PC-3 (cell line): Measurements from ENCODE around the gene PRPF31. TPM values are rescaled to one million over a fixed set of nuclear protein-coding genes. Genes with fewer than 3 reads are reported as not detected.

ENCODE experiments used
- ATAC-seq: fragments of 200-7000 bp; cut with Tn5 transposase; 2 replicates; pipeline ENCODE4 v1.9.1; 2020; ENCODE audit warnings: mild to moderate bottlenecking, moderate library complexity
- BruUV-seq: library from RNA; stranded (reverse); fragments of 400-500 nt; replicated peaks from 2 replicates; lab custom pipeline; 2021; lab: Mats Ljungman, UMichigan
- CTCF ChIA-PET: fragments of 300-600 bp; sonication (Branson Sonifier 250); formaldehyde crosslinking; loops from one replicate; lab custom pipeline; 2022; ENCODE audit warnings: antibody characterized with exemption; lab: Charles Lee
- POLR2A ChIA-PET: fragments of 300-600 bp; sonication (Branson Sonifier 250); formaldehyde crosslinking; loops from one replicate; lab custom pipeline; 2022; ENCODE audit warnings: antibody characterized with exemption; ENCODE audit not compliant: unreplicated experiment; lab: Charles Lee
- DNase-seq: peaks from one replicate; pipeline ENCODE4 v3.0.0-alpha.2; 2015
- H2AFZ ChIP-seq: fragments of 300-600 bp; sonication (generic); 2 replicates; pipeline ENCODE4 v1.6.0; 2016; ENCODE audit warnings: antibody characterized with exemption, low read length
- H3F3A ChIP-seq: fragments of 300-600 bp; sonication (generic); one replicate; pipeline ENCODE4 v1.6.0; 2017; ENCODE audit warnings: antibody characterized with exemption, low read length, control low read depth, mild to moderate bottlenecking; ENCODE audit not compliant: unreplicated experiment
- H3K27ac ChIP-seq: fragments of 300-600 bp; sonication (generic); 2 replicates; pipeline ENCODE4 v1.5.1; 2016; ENCODE audit warnings: mild to moderate bottlenecking, low read length
- H3K27me3 ChIP-seq: fragments of 300-600 bp; sonication (generic); 2 replicates; pipeline ENCODE4 v1.6.1; 2016; ENCODE audit warnings: low read length, mixed read lengths
- H3K36me3 ChIP-seq: fragments of 300-600 bp; sonication (generic); 2 replicates; pipeline ENCODE4 v1.6.1; 2016; ENCODE audit warnings: low read depth, mixed run types, low read length, mixed read lengths
- H3K4me1 ChIP-seq: fragments of 300-600 bp; sonication (generic); 2 replicates; pipeline ENCODE4 v1.5.1; 2016; ENCODE audit warnings: low read length; ENCODE audit not compliant: insufficient read depth
- H3K4me2 ChIP-seq: fragments of 300-600 bp; sonication (generic); 2 replicates; pipeline ENCODE4 v1.6.0; 2016; ENCODE audit warnings: low read length
- H3K4me3 ChIP-seq: fragments of 300-600 bp; sonication (generic); 2 replicates; pipeline ENCODE4 v1.5.1; 2016; ENCODE audit warnings: mild to moderate bottlenecking, low read length, mixed read lengths
- H3K79me2 ChIP-seq: fragments of 300-600 bp; sonication (generic); 2 replicates; pipeline ENCODE4 v1.6.1; 2017; ENCODE audit warnings: low read length, mixed read lengths
- H3K9ac ChIP-seq: fragments of 300-600 bp; sonication (generic); 2 replicates; pipeline ENCODE4 v1.6.0; 2016; ENCODE audit warnings: mild to moderate bottlenecking, low read length
- H3K9me2 ChIP-seq: fragments of 300-600 bp; sonication (generic); replicated peaks from 2 replicates; pipeline ENCODE4 v1.6.1; 2016; ENCODE audit warnings: mixed run types, low read length, mixed read lengths
- H3K9me3 ChIP-seq: fragments of 300-600 bp; sonication (generic); 2 replicates; pipeline ENCODE4 v1.6.1; 2016; ENCODE audit warnings: low read length, mixed read lengths
- H4K20me1 ChIP-seq: fragments of 300-600 bp; sonication (generic); 2 replicates; pipeline ENCODE4 v1.6.1; 2016; ENCODE audit warnings: low read length, mixed read lengths
- EZH2 ChIP-seq: fragments of 300-600 bp; sonication (generic); IDR thresholded peaks from one replicate; pipeline ENCODE4 v1.6.1; 2017; ENCODE audit warnings: antibody characterized with exemption, mild to moderate bottlenecking, low read length; ENCODE audit not compliant: unreplicated experiment
- EZH2phosphoT487 ChIP-seq: fragments of 300-600 bp; sonication (generic); IDR thresholded peaks from 2 replicates; pipeline ENCODE4 v1.6.1; 2018; ENCODE audit warnings: mild to moderate bottlenecking, antibody characterized with exemption, low read length, borderline replicate concordance
- intact Hi-C: fragments of 100-400 bp; cut with micrococcal nuclease; formaldehyde crosslinking; loops from 2 replicates; pipeline ENCODE4 v1.9.0; 2023
- total RNA-seq: library from RNA; depleted of rRNA; stranded (reverse); fragments of >200 nt; gene quantifications from 2 replicates; pipeline ENCODE4 v1.2.3, GENCODE V29; 2014
- TF ChIP-seq, protein P1 (sequence below): fragments of 300-600 bp; sonication (generic); conservative IDR thresholded peaks from 2 replicates; pipeline ENCODE4 v1.5.1; 2017; ENCODE audit warnings: antibody characterized with exemption, low read depth, mild to moderate bottlenecking, low read length

Gene PRPF31
- total RNA-seq, 1 experiment from 2014 or later, result 170 TPM

DNA sequence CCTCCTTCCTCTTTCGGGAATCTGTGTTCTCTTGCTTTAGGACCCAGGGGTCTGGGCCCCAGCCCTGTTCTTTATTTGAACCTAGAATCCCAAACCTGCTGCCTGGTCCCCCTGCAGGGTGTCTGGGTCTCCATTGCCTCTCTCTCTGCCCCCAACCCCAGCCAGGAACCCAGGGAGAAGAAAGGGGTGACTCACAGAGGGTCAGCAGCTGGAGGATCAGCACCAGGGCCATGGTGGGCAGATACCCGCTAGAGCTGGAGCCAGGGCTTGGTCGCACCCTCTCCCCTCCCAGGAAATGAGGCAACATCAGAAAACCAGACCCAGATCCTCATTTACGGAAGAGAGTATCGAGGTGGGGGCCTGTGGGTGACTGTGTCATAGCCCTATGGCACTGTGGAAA is 15.0 kb upstream of the PRPF31 start, which contains the start of gene OSCAR:
TSS of gene OSCAR (minus strand) at position 243 of the 400 bp plus-strand sequence. CDS start at position 232, 11 bp downstream.
- Histone ChIP-seq H3K9me3 (no peaks in the 10 kb centered on the region), H3K27me3 (no peaks in the 10 kb centered on the region), H3F3A (no peaks in the 10 kb centered on the region), H3K9ac (no peak within 1 kb of the TSS), H3K36me3 (peaks cover under 1% of the 10 kb centered on the region; the same call in 1 of the 2 replicates), H3K9me2 (no peaks in the 10 kb centered on the region), H3K4me1 (peaks cover 10% of the 10 kb centered on the region), H3K4me3 (no peak within 1 kb of the TSS), H3K79me2 (peaks cover 28% of the 10 kb centered on the region), H3K27ac (no peak within 1 kb of the TSS), H4K20me1 (no peaks in the 10 kb centered on the region), H3K4me2 (no peak within 1 kb of the TSS), H2AFZ (no peak within 1 kb of the TSS)
- ChIA-PET POLR2A (no interaction called here), CTCF (no interaction called here)
- intact Hi-C loops, result no loop called here
- DNase-seq, result no peak
- ATAC-seq, result no peak
- TF ChIP-seq EZH2 (no peak), EZH2phosphoT487 (no peak)
- TF ChIP-seq, protein P1, sequence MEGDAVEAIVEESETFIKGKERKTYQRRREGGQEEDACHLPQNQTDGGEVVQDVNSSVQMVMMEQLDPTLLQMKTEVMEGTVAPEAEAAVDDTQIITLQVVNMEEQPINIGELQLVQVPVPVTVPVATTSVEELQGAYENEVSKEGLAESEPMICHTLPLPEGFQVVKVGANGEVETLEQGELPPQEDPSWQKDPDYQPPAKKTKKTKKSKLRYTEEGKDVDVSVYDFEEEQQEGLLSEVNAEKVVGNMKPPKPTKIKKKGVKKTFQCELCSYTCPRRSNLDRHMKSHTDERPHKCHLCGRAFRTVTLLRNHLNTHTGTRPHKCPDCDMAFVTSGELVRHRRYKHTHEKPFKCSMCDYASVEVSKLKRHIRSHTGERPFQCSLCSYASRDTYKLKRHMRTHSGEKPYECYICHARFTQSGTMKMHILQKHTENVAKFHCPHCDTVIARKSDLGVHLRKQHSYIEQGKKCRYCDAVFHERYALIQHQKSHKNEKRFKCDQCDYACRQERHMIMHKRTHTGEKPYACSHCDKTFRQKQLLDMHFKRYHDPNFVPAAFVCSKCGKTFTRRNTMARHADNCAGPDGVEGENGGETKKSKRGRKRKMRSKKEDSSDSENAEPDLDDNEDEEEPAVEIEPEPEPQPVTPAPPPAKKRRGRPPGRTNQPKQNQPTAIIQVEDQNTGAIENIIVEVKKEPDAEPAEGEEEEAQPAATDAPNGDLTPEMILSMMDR, result no peak
- BruUV-seq, result no TSS peak

DNA sequence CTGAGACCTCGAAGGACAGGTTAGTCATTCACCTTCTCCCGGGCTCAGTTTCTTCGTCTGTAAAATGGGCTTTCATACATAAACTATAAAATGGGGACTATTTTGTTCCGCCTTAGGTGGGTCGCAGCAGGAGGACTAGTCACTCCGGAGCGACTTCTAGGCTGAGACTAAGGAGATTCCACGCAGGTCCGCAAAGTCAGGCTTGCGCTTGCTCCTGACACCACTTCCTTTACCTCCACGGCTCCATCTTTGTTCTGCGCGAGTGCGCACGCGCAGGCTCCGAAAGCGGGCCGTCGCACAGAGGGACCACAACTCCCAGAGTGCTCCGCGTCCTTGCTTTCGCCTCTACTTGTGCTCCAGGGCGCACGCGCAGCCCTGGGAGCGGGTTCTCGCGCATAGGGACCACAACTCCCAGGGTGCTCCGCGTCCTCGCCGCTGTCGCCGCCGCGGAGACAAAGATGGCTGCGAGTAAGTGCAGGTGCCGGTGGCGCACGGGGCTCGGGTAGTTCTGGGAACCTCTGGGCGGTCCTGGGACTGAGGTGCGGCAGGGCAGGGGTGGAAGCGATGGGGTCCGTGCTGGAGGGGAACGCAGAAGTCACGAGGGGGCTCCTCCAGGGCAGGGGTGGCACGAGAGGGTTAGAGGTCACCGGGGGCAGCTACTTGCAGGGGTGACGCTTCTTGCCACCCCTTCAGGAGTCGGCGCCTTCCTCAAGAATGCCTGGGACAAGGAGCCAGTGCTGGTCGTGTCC is 13.0 kb upstream of the PRPF31 start, which contains the start of gene NDUFA3:
TSS of gene NDUFA3 (plus strand) at position 435 of the 749 bp plus-strand sequence. CDS start at position 459, 24 bp downstream.
- BruUV-seq, result no TSS peak
- DNase-seq (peak; percentile 100), ATAC-seq (peak; percentile 98)
- peaks cover 15% of the 10 kb centered on the region; the same call in 1 of the 2 replicates for H3K36me3 ChIP-seq
- H3K4me1 ChIP-seq, result peaks cover 4% of the 10 kb centered on the region; the same call in 1 of the 2 replicates
- peak within 1 kb of the TSS; percentile 84 for H3K4me2 ChIP-seq
- ChIA-PET CTCF (no interaction called here), POLR2A (interaction anchor here (0.6 kb wide), 1 partner anchor 78 kb away, joined by 4 read pairs; no protein-coding TSS in a partner anchor)
- no peaks in the 10 kb centered on the region for H3F3A ChIP-seq
- H3K27me3 ChIP-seq, result no peaks in the 10 kb centered on the region
- TF ChIP-seq EZH2phosphoT487 (no peak), EZH2 (no peak)
- TF ChIP-seq, protein P1, result no peak
- peak within 1 kb of the TSS; percentile 83 for H3K4me3 ChIP-seq
- intact Hi-C loops, result loop anchor here (1.0 kb wide), 1 partner anchor 13 kb away; the partner anchor contains the start of genes PRPF31 and TFPT
- no peak within 1 kb of the TSS for H3K27ac ChIP-seq
- H3K9me3 ChIP-seq, result no peaks in the 10 kb centered on the region
- no peaks in the 10 kb centered on the region for H4K20me1 ChIP-seq
- peak within 1 kb of the TSS; percentile 97 for H2AFZ ChIP-seq
- H3K9ac ChIP-seq, result peak within 1 kb of the TSS; percentile 72
- H3K79me2 ChIP-seq, result peaks cover 33% of the 10 kb centered on the region
- no peaks in the 10 kb centered on the region for H3K9me2 ChIP-seq
